GM21447 (cell line): ENCODE results near the gene SFTPD.
A peak's percentile ranks its signal among the peaks of the same experiment; 100 is the strongest.
"Not testable (repeated sequence)": the region's sequence is repeated elsewhere in the genome, so short reads cannot be mapped to it uniquely, and the experiment has no call there.

ENCODE experiments used
- ATAC-seq: cut with Tn5 transposase; IDR thresholded peaks from one replicate; pipeline ENCODE4 v1.9.1; 2021; ENCODE audit not compliant: unreplicated experiment

SFTPD gene

GRCh38 chr10:79927111-79927828 lies 21.6 kb downstream of the SFTPD start:
- no peak for ATAC-seq

GRCh38 chr10:79926037-79926436 lies 22.9 kb downstream of the SFTPD start:
- no peak for ATAC-seq

- no peak for ATAC-seq
Observed at GRCh38 chr10:79925614-79926013, 23.3 kb downstream of the SFTPD start.

GRCh38 chr10:79923669-79924068 lies 25.2 kb downstream of the SFTPD start:
- ATAC-seq, result no peak

- no peak for ATAC-seq
Observed at GRCh38 chr10:79923145-79923544, 25.8 kb downstream of the SFTPD start.

- ATAC-seq, result not testable (repeated sequence)
Observed at GRCh38 chr10:79922011-79922412, 26.9 kb downstream of the SFTPD start.

- ATAC-seq, result not testable (repeated sequence)
Observed at GRCh38 chr10:79915838-79916237, 33.1 kb downstream of the SFTPD start.

- ATAC-seq, result not testable (repeated sequence)
Observed at GRCh38 chr10:79914512-79914911, 34.4 kb downstream of the SFTPD start.

GRCh38 chr10:79910836-79911235 lies 38.1 kb downstream of the SFTPD start:
- no peak for ATAC-seq

- no peak for ATAC-seq
Observed at GRCh38 chr10:79910344-79910743, 38.6 kb downstream of the SFTPD start.

GRCh38 chr10:79905322-79906314 lies 43.3 kb downstream of the SFTPD start:
- ATAC-seq, result no peak

- ATAC-seq, result peak; percentile 73
Observed at GRCh38 chr10:79904671-79905321, 44.1 kb downstream of the SFTPD start.

- ATAC-seq, result not testable (repeated sequence)
Observed at GRCh38 chr10:79901571-79901970, 47.3 kb downstream of the SFTPD start.

GRCh38 chr10:79898597-79899325 lies 50.1 kb downstream of the SFTPD start:
- ATAC-seq, result no peak

GRCh38 chr10:79892896-79893295 lies 56.0 kb downstream of the SFTPD start:
- not testable (repeated sequence) for ATAC-seq

- no peak for ATAC-seq
Observed at GRCh38 chr10:79890469-79890868, 58.4 kb downstream of the SFTPD start.

GRCh38 chr10:79888984-79889383 lies 59.9 kb downstream of the SFTPD start:
- ATAC-seq, result peak; percentile 57
